Measurements from ENCODE around the gene DPH5.
"Not testable (repeated sequence)": the region's sequence is repeated elsewhere in the genome, so short reads cannot be mapped to it uniquely, and the experiment has no call there.

DPH5 gene

GRCh38 chr1:101037316-101037715 is 11.7 kb upstream of the DPH5 start:
- Histone ChIP-seq H3K9me3 (ENCODE audit: control insufficient read depth, low read length) (peaks cover 5% of the 10 kb centered on the region), H3K4me1 (ENCODE audit: control insufficient read depth, insufficient read depth, low read length, poor library complexity, severe bottlenecking) (no peaks in the 10 kb centered on the region), H3K27ac (ENCODE audit: insufficient read depth, low read length, poor library complexity, severe bottlenecking) (no peak overlapping the region), H3K4me3 (ENCODE audit: insufficient read depth, low read depth, low read length, poor library complexity, severe bottlenecking) (no peak overlapping the region), H3K36me3 (ENCODE audit: control insufficient read depth, insufficient read depth, low read length) (peaks cover 5% of the 10 kb centered on the region), H3K27me3 (replicated peaks; ENCODE audit: control insufficient read depth, insufficient read depth, low read length, poor library complexity, severe bottlenecking) (no peaks in the 10 kb centered on the region)
- no peak for DNase-seq

- Histone ChIP-seq H3K36me3 (ENCODE audit: control insufficient read depth, insufficient read depth, low read length) (no peaks in the 10 kb centered on the region), H3K4me1 (ENCODE audit: control insufficient read depth, insufficient read depth, low read length, poor library complexity, severe bottlenecking) (no peaks in the 10 kb centered on the region), H3K27ac (ENCODE audit: insufficient read depth, low read length, poor library complexity, severe bottlenecking) (no peak overlapping the region), H3K27me3 (replicated peaks; ENCODE audit: control insufficient read depth, insufficient read depth, low read length, poor library complexity, severe bottlenecking) (no peaks in the 10 kb centered on the region), H3K9me3 (ENCODE audit: control insufficient read depth, low read length) (no peaks in the 10 kb centered on the region), H3K4me3 (ENCODE audit: insufficient read depth, low read depth, low read length, poor library complexity, severe bottlenecking) (no peak overlapping the region)
- DNase-seq, result no peak
Measured at GRCh38 chr1:101033017-101033416, 7.4 kb upstream of the DPH5 start.

- not testable (repeated sequence) for H3K27me3 ChIP-seq (replicated peaks; ENCODE audit: control insufficient read depth, insufficient read depth, low read length, poor library complexity, severe bottlenecking); H3K36me3 ChIP-seq (ENCODE audit: control insufficient read depth, insufficient read depth, low read length); H3K27ac ChIP-seq (ENCODE audit: insufficient read depth, low read length, poor library complexity, severe bottlenecking); DNase-seq; H3K9me3 ChIP-seq (ENCODE audit: control insufficient read depth, low read length); H3K4me3 ChIP-seq (ENCODE audit: insufficient read depth, low read depth, low read length, poor library complexity, severe bottlenecking); H3K4me1 ChIP-seq (ENCODE audit: control insufficient read depth, insufficient read depth, low read length, poor library complexity, severe bottlenecking)
Measured at GRCh38 chr1:101032129-101032528, 6.5 kb upstream of the DPH5 start.

- Histone ChIP-seq H3K4me3 (ENCODE audit: insufficient read depth, low read depth, low read length, poor library complexity, severe bottlenecking) (no peak overlapping the region), H3K9me3 (ENCODE audit: control insufficient read depth, low read length) (no peaks in the 10 kb centered on the region)
Measured at GRCh38 chr1:101030881-101031280, 5.3 kb upstream of the DPH5 start.

GRCh38 chr1:101029184-101029583 is 3.6 kb upstream of the DPH5 start:
- no peak for DNase-seq
- Histone ChIP-seq H3K27ac (ENCODE audit: insufficient read depth, low read length, poor library complexity, severe bottlenecking) (no peak overlapping the region), H3K4me1 (ENCODE audit: control insufficient read depth, insufficient read depth, low read length, poor library complexity, severe bottlenecking) (peaks cover 14% of the 10 kb centered on the region), H3K9me3 (ENCODE audit: control insufficient read depth, low read length) (no peaks in the 10 kb centered on the region), H3K4me3 (ENCODE audit: insufficient read depth, low read depth, low read length, poor library complexity, severe bottlenecking) (no peak overlapping the region), H3K27me3 (replicated peaks; ENCODE audit: control insufficient read depth, insufficient read depth, low read length, poor library complexity, severe bottlenecking) (no peaks in the 10 kb centered on the region), H3K36me3 (ENCODE audit: control insufficient read depth, insufficient read depth, low read length) (no peaks in the 10 kb centered on the region)

More at GRCh38 chr1:101030881-101031280, 5.3 kb upstream of the DPH5 start:
- no peak overlapping the region for H3K27ac ChIP-seq (ENCODE audit: insufficient read depth, low read length, poor library complexity, severe bottlenecking)
- H3K27me3 ChIP-seq (replicated peaks; ENCODE audit: control insufficient read depth, insufficient read depth, low read length, poor library complexity, severe bottlenecking), result no peaks in the 10 kb centered on the region
- DNase-seq, result no peak
- H3K36me3 ChIP-seq (ENCODE audit: control insufficient read depth, insufficient read depth, low read length), result no peaks in the 10 kb centered on the region
- H3K4me1 ChIP-seq (ENCODE audit: control insufficient read depth, insufficient read depth, low read length, poor library complexity, severe bottlenecking), result peaks cover 9% of the 10 kb centered on the region

GRCh38 chr1:101028466-101028865 is 2.9 kb upstream of the DPH5 start:
- no peaks in the 10 kb centered on the region for H3K9me3 ChIP-seq (ENCODE audit: control insufficient read depth, low read length)
- no peaks in the 10 kb centered on the region for H3K27me3 ChIP-seq (replicated peaks; ENCODE audit: control insufficient read depth, insufficient read depth, low read length, poor library complexity, severe bottlenecking)
- peaks cover 14% of the 10 kb centered on the region for H3K4me1 ChIP-seq (ENCODE audit: control insufficient read depth, insufficient read depth, low read length, poor library complexity, severe bottlenecking)
- H3K4me3 ChIP-seq (ENCODE audit: insufficient read depth, low read depth, low read length, poor library complexity, severe bottlenecking), result no peak overlapping the region
- H3K36me3 ChIP-seq (ENCODE audit: control insufficient read depth, insufficient read depth, low read length), result no peaks in the 10 kb centered on the region
- DNase-seq, result no peak
- H3K27ac ChIP-seq (ENCODE audit: insufficient read depth, low read length, poor library complexity, severe bottlenecking), result no peak overlapping the region

- H3K27me3 ChIP-seq (replicated peaks; ENCODE audit: control insufficient read depth, insufficient read depth, low read length, poor library complexity, severe bottlenecking), result no peaks in the 10 kb centered on the region
- peaks cover 14% of the 10 kb centered on the region for H3K4me1 ChIP-seq (ENCODE audit: control insufficient read depth, insufficient read depth, low read length, poor library complexity, severe bottlenecking)
- no peaks in the 10 kb centered on the region for H3K36me3 ChIP-seq (ENCODE audit: control insufficient read depth, insufficient read depth, low read length)
- no peak for DNase-seq
- no peaks in the 10 kb centered on the region for H3K9me3 ChIP-seq (ENCODE audit: control insufficient read depth, low read length)
- H3K4me3 ChIP-seq (ENCODE audit: insufficient read depth, low read depth, low read length, poor library complexity, severe bottlenecking), result no peak overlapping the region
- H3K27ac ChIP-seq (ENCODE audit: insufficient read depth, low read length, poor library complexity, severe bottlenecking), result no peak overlapping the region
Measured at GRCh38 chr1:101027194-101027772, 1.7 kb upstream of the DPH5 start.

GRCh38 chr1:101026430-101026788 is 825 bp upstream of the DPH5 start:
- Histone ChIP-seq H3K27me3 (replicated peaks; ENCODE audit: control insufficient read depth, insufficient read depth, low read length, poor library complexity, severe bottlenecking) (no peaks in the 10 kb centered on the region), H3K36me3 (ENCODE audit: control insufficient read depth, insufficient read depth, low read length) (no peaks in the 10 kb centered on the region), H3K9me3 (ENCODE audit: control insufficient read depth, low read length) (no peaks in the 10 kb centered on the region), H3K4me3 (ENCODE audit: insufficient read depth, low read depth, low read length, poor library complexity, severe bottlenecking) (peak overlapping the region; percentile 92), H3K27ac (ENCODE audit: insufficient read depth, low read length, poor library complexity, severe bottlenecking) (peak overlapping the region; percentile 84), H3K4me1 (ENCODE audit: control insufficient read depth, insufficient read depth, low read length, poor library complexity, severe bottlenecking) (peaks cover 14% of the 10 kb centered on the region)
- no peak for DNase-seq

GRCh38 chr1:101025283-101025656 is 314 bp downstream of the DPH5 start:
- Histone ChIP-seq H3K4me3 (ENCODE audit: insufficient read depth, low read depth, low read length, poor library complexity, severe bottlenecking) (peak overlapping the region; percentile 92), H3K36me3 (ENCODE audit: control insufficient read depth, insufficient read depth, low read length) (no peaks in the 10 kb centered on the region), H3K4me1 (ENCODE audit: control insufficient read depth, insufficient read depth, low read length, poor library complexity, severe bottlenecking) (peaks cover 14% of the 10 kb centered on the region), H3K27ac (ENCODE audit: insufficient read depth, low read length, poor library complexity, severe bottlenecking) (peak overlapping the region; percentile 84), H3K27me3 (replicated peaks; ENCODE audit: control insufficient read depth, insufficient read depth, low read length, poor library complexity, severe bottlenecking) (no peaks in the 10 kb centered on the region), H3K9me3 (ENCODE audit: control insufficient read depth, low read length) (no peaks in the 10 kb centered on the region)
- DNase-seq, result peak in 1 of 3 donors; percentile 2

GRCh38 chr1:101022294-101022693 is 3.3 kb downstream of the DPH5 start:
- Histone ChIP-seq H3K4me3 (ENCODE audit: insufficient read depth, low read depth, low read length, poor library complexity, severe bottlenecking) (no peak overlapping the region), H3K36me3 (ENCODE audit: control insufficient read depth, insufficient read depth, low read length) (no peaks in the 10 kb centered on the region), H3K9me3 (ENCODE audit: control insufficient read depth, low read length) (no peaks in the 10 kb centered on the region), H3K27me3 (replicated peaks; ENCODE audit: control insufficient read depth, insufficient read depth, low read length, poor library complexity, severe bottlenecking) (no peaks in the 10 kb centered on the region), H3K4me1 (ENCODE audit: control insufficient read depth, insufficient read depth, low read length, poor library complexity, severe bottlenecking) (peaks cover 14% of the 10 kb centered on the region), H3K27ac (ENCODE audit: insufficient read depth, low read length, poor library complexity, severe bottlenecking) (no peak overlapping the region)
- no peak for DNase-seq
